ENCODE data around the gene MAP1LC3B. TPM values are rescaled to one million over a fixed set of nuclear protein-coding genes. Genes with fewer than 3 reads are reported as not detected.
A peak's percentile ranks its signal among the peaks of the same experiment; 100 is the strongest.

The MAP1LC3B gene
- 44.5 and 62.5 TPM in 2 replicates for total RNA-seq

DNA sequence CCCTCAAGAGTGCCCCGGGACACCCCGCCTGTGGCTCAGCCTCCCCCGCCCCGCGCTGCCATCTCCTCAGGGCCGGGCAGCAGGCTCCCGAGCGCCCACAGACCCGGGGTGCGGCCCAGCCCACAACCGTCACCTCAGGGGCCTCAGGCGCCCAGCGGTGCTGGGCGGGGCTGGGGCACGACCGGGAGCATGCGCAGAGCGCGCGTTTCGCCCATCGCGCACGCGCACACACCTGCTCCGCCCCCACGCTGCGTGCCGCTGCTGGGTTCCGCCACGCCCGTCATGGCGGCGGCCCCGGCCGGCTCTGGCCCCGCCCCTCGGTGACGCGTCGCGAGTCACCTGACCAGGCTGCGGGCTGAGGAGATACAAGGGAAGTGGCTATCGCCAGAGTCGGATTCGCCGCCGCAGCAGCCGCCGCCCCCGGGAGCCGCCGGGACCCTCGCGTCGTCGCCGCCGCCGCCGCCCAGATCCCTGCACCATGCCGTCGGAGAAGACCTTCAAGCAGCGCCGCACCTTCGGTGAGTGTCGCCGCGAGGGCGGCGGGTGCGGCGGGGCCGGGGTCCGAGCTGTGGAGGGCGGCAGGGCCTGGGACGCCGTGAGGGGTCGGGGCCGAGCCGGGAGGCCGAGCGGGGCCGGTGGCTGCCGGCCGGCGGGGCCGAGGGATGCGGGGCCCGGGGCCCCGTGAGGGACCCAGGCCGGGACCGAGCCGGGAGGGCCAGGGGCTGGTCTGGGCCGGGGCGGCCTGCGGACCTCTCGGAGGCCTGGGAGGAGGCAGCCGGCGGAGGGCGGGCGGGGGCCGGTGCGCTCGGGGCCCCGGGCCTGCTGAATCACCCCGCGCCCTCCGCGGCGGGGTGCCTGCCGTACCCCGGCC lies at the start of gene MAP1LC3B:
Gene MAP1LC3B (plus strand): TSS at position 387 of the 871 bp plus-strand sequence. CDS start 92 bp downstream, at position 479.
- peaks cover 50% of the 10 kb centered on the region for H3K79me2 ChIP-seq (ENCODE audit: insufficient read depth, low read length)
- H3K36me3 ChIP-seq (ENCODE audit: insufficient read depth, low read length) = peaks cover 4% of the 10 kb centered on the region
- H2AFZ ChIP-seq (ENCODE audit: low read length) = peak within 1 kb of the TSS; percentile 76
- H3K27ac ChIP-seq (ENCODE audit: low read depth, low read length) = peak within 1 kb of the TSS; percentile 92
- TF ChIP-seq, protein P1, sequence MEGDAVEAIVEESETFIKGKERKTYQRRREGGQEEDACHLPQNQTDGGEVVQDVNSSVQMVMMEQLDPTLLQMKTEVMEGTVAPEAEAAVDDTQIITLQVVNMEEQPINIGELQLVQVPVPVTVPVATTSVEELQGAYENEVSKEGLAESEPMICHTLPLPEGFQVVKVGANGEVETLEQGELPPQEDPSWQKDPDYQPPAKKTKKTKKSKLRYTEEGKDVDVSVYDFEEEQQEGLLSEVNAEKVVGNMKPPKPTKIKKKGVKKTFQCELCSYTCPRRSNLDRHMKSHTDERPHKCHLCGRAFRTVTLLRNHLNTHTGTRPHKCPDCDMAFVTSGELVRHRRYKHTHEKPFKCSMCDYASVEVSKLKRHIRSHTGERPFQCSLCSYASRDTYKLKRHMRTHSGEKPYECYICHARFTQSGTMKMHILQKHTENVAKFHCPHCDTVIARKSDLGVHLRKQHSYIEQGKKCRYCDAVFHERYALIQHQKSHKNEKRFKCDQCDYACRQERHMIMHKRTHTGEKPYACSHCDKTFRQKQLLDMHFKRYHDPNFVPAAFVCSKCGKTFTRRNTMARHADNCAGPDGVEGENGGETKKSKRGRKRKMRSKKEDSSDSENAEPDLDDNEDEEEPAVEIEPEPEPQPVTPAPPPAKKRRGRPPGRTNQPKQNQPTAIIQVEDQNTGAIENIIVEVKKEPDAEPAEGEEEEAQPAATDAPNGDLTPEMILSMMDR (IDR thresholded peaks at IDR 0.05; ENCODE audit: extremely low read depth, low read depth, low read length) = no peak
- no peaks in the 10 kb centered on the region for H3K27me3 ChIP-seq (ENCODE audit: insufficient read depth, low read length)
- DNase-seq (ENCODE audit: insufficient read length, low spot score, missing footprints) = peak; percentile 100
- peaks cover 42% of the 10 kb centered on the region for H3K4me1 ChIP-seq (ENCODE audit: insufficient read depth, low read length)
- peaks cover 39% of the 10 kb centered on the region for H4K20me1 ChIP-seq (ENCODE audit: insufficient read depth, low read length)
- no peaks in the 10 kb centered on the region for H3K9me3 ChIP-seq (ENCODE audit: low read depth, low read length)
- peak within 1 kb of the TSS; percentile 97 for H3K4me2 ChIP-seq (ENCODE audit: insufficient read depth, low read length)
- peak within 1 kb of the TSS; percentile 79 for H3K4me3 ChIP-seq (ENCODE audit: insufficient read depth, low read length)

DNA sequence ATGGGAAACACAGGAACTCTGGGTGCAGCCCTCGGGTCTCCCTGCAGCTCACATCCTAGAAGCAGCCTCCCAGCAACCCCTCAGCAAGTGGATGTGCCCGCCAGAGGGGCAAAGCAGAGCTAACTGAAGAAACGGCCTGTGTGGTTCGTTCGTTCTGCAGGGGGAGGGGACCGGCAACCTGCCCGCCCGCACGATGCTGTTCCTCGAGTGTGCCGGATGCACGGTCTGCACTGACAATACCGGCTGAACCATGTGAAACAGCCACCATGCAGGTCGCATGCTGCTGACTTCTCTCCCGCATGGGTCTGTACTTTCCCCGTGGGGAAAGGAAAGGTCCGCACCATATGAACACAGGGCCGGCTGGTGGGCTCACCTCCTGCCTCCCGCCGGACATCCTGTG lies 49.6 kb upstream of the MAP1LC3B start:
- TF ChIP-seq, protein P1 (IDR thresholded peaks at IDR 0.05; ENCODE audit: extremely low read depth, low read depth, low read length) = no peak
- Histone ChIP-seq H3K27ac (ENCODE audit: low read depth, low read length) (no peak overlapping the region), H3K4me2 (ENCODE audit: insufficient read depth, low read length) (no peak overlapping the region), H3K9me3 (ENCODE audit: low read depth, low read length) (no peaks in the 10 kb centered on the region), H3K27me3 (ENCODE audit: insufficient read depth, low read length) (no peaks in the 10 kb centered on the region), H4K20me1 (ENCODE audit: insufficient read depth, low read length) (peaks cover 6% of the 10 kb centered on the region), H2AFZ (ENCODE audit: low read length) (no peak overlapping the region), H3K4me1 (ENCODE audit: insufficient read depth, low read length) (no peaks in the 10 kb centered on the region), H3K79me2 (ENCODE audit: insufficient read depth, low read length) (peaks cover 9% of the 10 kb centered on the region), H3K4me3 (ENCODE audit: insufficient read depth, low read length) (no peak overlapping the region), H3K36me3 (ENCODE audit: insufficient read depth, low read length) (peaks cover 26% of the 10 kb centered on the region)
- no peak for DNase-seq (ENCODE audit: insufficient read length, low spot score, missing footprints)

DNA sequence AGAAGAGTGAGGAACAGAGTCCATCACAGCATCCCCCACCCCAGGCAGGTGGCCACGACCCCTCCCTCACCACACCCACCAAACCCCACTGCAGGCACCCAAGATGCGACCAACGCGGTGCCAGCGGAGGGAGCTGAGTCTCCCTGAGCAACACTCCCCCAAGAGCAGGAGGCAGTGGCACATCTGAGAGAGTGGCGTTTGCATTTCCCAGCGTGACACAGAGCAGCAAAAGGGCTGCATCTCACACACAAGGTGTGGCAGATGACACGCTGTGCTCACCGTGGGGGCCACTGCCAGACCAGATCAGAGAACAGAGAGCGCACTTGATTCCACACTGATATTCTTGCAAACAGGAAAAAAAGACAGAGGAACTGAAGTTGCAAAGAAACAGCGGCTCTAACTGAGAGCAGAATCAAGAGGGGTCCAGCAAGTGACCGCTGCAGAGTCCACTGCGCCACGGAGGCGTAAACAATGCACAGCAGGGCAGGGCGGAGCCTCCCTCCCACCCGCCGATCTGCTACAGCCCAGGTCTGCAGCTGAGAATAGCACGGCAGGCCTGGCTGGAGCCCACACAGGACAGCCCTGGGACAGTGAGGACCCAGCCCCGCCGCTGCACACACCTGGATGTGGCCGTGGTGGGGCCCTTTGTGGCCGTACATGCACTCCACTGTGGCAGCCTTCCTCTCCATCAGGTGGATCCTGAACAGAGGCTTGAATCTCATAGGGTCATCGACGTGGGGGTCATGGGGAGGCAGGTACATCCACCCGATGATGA lies 49.0 kb upstream of the MAP1LC3B start:
- Histone ChIP-seq H2AFZ (ENCODE audit: low read length) (no peak overlapping the region), H3K27ac (ENCODE audit: low read depth, low read length) (no peak overlapping the region), H4K20me1 (ENCODE audit: insufficient read depth, low read length) (peaks cover 9% of the 10 kb centered on the region), H3K4me3 (ENCODE audit: insufficient read depth, low read length) (no peak overlapping the region), H3K27me3 (ENCODE audit: insufficient read depth, low read length) (no peaks in the 10 kb centered on the region), H3K36me3 (ENCODE audit: insufficient read depth, low read length) (peaks cover 23% of the 10 kb centered on the region), H3K9me3 (ENCODE audit: low read depth, low read length) (no peaks in the 10 kb centered on the region), H3K4me2 (ENCODE audit: insufficient read depth, low read length) (no peak overlapping the region), H3K79me2 (ENCODE audit: insufficient read depth, low read length) (peaks cover 16% of the 10 kb centered on the region), H3K4me1 (ENCODE audit: insufficient read depth, low read length) (no peaks in the 10 kb centered on the region)
- TF ChIP-seq, protein P1 (IDR thresholded peaks at IDR 0.05; ENCODE audit: extremely low read depth, low read depth, low read length) = no peak
- no peak for DNase-seq (ENCODE audit: insufficient read length, low spot score, missing footprints)

DNA sequence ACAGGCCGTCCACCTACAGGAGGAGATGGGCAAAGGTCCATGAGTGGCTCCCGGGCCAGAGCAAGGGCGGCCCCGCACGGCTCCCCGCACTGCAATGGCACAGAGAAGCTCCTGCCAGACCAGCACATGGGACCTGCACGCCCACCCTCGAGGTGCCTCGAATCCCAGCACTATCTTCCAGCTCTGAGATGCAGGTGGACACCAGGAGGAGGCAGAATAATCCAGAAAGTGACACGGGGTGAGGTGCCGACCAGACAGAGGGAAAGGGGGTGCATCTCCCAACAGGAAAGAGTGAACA lies 48.4 kb upstream of the MAP1LC3B start:
- H3K9me3 ChIP-seq (ENCODE audit: low read depth, low read length) = no peaks in the 10 kb centered on the region
- no peak for DNase-seq (ENCODE audit: insufficient read length, low spot score, missing footprints)
- TF ChIP-seq, protein P1 (IDR thresholded peaks at IDR 0.05; ENCODE audit: extremely low read depth, low read depth, low read length) = no peak
- no peak overlapping the region for H3K4me3 ChIP-seq (ENCODE audit: insufficient read depth, low read length)
- H3K36me3 ChIP-seq (ENCODE audit: insufficient read depth, low read length) = peaks cover 28% of the 10 kb centered on the region
- no peaks in the 10 kb centered on the region for H3K4me1 ChIP-seq (ENCODE audit: insufficient read depth, low read length)
- no peak overlapping the region for H3K4me2 ChIP-seq (ENCODE audit: insufficient read depth, low read length)
- H4K20me1 ChIP-seq (ENCODE audit: insufficient read depth, low read length) = peaks cover 15% of the 10 kb centered on the region
- no peak overlapping the region for H2AFZ ChIP-seq (ENCODE audit: low read length)
- no peak overlapping the region for H3K27ac ChIP-seq (ENCODE audit: low read depth, low read length)
- H3K79me2 ChIP-seq (ENCODE audit: insufficient read depth, low read length) = peaks cover 21% of the 10 kb centered on the region
- H3K27me3 ChIP-seq (ENCODE audit: insufficient read depth, low read length) = no peaks in the 10 kb centered on the region
